HUDEP-2 (cell line): Measurements from ENCODE around the gene B4GALNT4.
"Not testable (repeated sequence)": the region's sequence is repeated elsewhere in the genome, so short reads cannot be mapped to it uniquely, and the experiment has no call there.

ENCODE experiments used
- DNase-seq, 76 experiments: peaks; one replicate each; lab custom pipeline; 2025; ENCODE audit not compliant: unreplicated experiment in 76 of 76; lab: John Stamatoyannopoulos, UW

The B4GALNT4 gene

DNA sequence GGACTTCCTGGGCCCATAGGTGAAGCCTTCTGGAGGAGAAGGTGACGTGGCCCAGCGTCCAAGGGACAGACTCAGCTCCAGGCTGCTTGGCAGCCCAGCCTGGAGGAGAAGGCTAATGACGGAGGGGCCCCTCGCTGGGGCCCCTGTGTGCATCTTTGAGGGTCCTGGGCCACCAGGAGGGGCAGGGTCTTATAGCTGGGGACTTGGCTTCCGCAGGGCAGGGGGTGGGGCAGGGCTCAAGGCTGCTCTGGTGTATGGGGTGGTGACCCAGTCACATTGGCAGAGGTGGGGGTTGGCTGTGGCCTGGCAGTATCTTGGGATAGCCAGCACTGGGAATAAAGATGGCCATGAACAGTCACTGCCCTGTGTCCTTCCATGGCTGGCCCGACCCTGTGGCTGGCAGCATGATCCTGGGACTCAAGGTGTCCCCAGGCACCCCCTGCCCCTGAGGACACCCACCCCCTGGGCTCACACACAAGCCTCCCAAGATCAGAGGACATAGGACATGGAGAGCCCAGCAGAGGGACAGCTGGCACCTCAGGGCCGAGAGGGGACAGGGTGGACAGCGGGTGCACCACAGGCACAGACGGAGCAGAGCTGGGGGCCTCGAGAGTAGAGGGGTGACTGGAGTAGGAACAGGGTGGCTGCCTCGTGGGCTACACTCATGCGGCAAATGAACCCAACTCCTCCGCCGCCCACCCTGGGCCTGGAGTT lies 35.4 kb downstream of the B4GALNT4 start:
- no peak for DNase-seq

DNA sequence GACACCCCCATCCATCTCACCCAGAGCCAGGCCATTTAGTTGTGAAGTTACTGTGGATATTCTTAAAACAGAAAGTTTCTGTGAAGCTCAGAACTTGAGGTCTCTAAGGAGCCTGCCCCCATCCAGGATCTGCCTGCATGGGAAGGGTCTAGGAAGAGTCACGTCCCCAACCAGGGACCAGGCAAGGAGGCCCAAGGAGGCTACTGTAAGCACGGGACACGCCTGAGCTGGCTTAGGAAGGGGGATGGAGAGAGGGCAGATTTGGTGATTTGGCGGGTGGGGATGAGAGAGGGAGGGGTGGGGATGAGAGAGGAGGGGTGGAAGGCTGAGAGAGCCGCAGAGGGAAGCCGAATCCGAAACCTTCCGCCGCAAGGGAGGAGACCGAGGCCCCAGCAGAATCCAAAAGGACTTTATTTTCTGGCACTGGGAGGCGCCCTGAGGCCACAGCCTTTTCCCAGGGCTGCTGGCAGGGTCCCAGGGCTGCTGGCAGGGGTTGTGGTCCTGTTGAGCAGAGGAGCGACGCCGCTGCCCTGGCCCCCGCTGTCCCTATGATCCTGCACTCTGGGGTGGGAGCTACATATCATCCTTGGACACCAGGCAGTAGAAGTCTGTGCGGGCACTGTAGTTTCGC lies 36.1 kb downstream of the B4GALNT4 start:
- no peak for DNase-seq

DNA sequence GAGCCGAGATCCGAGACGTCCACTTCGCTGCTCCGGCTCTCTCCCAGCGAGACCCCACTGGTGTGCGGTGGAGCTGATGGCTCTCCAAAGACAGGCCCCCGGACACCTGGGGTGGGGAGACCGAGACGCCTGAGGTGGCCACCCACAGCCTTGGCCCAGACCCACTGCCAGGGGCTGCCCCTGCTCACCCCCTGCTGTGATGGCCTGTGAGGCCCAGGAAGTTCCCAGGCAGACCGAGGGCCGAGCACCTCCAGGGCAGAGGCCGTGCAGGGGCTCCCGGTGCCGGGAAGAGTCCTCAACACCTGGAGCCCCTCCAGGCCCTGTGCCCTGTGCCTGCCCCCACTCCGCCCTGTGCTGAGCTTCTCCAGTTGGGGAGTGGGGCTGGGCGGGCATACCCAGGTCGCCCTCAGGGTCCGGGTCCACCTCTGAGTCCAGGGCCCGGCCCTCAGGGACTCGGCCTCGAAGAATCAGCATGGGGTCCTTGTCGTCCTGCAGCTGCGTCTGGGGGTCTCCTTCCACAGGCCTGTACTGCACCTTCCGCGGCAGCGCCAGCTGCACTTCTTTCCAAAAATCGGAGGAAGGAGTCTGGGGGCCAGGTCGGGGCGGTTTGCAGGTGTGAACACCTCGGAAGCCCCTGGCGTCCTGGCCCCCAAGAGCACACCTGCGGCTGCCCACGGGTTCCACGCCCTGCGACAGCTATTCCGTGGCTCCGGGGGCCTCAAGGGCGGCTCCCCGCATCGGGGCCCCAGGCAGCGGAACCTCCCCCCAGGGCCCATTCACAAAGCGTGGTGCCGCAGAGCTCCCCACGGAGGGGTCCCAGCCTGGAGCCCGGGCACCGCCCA lies 36.9 kb downstream of the B4GALNT4 start:
- DNase-seq = no peak

DNA sequence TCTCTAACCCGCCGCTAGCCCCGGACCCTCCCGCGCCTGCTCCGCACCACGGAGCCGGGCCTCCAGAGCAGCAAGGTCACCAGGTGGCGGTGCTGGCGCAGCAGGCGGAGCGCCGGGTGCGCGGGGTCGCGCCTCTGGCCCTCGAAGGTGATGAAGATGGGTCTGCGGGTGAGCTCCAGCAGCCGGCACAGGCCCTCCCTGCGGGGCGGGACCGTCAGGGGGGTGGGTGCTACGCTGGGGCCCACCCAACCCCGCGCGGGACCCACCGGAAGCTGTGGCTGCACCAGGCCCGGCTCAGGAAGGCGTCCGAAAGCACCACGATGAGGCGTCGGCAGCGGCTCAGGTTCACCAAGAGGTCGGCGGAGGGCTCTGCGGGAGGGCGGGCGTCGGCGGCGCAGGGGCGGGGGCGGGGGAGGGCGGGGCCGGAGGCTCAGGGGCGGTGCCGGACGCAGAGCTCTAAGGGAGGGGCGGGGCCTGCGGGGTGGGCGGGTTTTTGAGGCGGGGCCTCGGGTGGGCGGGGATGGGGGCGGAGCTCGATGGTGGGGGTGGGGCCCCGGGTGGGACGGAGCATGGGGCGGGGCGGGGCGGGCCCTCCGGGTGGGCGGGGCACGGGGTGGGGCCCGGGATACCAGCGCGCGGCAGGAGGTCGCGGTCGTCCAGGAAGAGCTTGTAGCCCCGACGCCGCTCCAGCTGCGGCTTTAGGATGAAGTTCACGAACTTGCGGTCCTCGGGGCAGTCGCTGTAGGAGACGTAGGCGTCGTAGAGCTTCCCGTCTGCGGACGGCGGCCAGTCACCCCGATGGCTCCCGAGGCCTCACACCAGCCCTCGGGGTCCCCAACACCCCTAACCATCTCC lies 37.7 kb downstream of the B4GALNT4 start:
- peak in 69 of 76 experiments; percentile 15 to 87 (median 72) for DNase-seq

DNA sequence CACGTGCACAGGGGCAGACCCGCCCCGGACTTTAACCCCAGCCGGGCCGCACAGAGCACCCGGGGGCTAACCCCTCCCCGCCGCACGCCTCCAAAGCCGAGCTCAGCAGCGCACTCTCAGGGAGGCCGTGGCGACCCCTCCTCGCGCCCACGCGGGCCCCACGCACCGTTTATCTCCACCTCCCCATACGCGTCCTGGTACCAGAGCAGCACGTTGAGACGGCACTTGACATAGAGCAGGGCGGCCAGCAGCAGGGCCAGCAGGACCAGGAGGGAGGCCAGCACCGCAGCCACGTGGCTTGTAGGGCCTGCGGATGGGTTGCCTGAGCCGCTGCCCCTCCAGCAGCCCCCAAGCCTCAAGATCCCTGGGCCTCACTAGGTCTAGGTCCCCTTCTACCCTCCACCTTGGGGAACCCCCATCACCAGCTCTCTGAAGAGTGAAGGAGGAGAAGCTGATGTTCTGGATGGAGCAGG lies 38.4 kb downstream of the B4GALNT4 start:
- DNase-seq = no peak

DNA sequence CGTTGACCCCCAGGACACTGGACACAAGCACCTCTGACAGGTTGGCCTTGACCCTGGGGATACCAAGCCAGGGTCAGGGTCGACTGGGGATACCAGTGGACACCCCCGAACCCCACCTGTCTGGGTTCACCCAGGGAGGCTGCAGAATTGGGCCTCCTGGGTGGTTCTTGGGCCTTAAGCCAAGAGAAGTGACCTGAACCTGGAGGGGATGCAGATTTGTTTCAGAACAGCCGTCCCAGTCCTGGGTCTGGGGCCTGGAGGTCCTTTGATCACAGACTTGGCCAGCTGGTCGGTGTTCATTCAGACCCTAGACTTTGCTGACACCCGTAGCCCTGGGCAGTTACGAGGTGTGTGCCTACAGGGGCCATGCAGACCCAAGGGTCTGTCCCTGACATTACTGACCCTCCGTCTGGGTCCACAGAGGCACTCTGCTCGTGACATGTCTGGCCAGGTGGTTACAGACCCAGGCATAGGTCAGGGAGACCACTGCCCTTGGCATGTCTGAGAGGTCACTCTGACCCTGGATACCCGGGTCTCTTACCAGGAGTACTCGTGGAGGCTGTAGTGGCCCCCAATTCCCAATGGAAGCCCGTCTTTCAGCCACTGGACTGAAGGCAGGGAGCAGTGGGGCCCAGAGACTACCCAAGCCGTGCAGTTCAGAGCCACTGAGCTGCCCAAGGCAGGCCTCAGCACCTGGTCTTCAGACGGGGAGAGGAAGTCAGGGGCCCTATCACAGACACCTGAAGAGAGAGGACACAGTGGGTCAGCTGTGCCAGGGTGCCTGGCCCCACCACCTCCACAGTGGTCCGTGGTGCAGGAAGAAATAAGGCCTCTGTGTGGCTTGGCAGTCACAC lies 39.1 kb downstream of the B4GALNT4 start:
- no peak for DNase-seq

DNA sequence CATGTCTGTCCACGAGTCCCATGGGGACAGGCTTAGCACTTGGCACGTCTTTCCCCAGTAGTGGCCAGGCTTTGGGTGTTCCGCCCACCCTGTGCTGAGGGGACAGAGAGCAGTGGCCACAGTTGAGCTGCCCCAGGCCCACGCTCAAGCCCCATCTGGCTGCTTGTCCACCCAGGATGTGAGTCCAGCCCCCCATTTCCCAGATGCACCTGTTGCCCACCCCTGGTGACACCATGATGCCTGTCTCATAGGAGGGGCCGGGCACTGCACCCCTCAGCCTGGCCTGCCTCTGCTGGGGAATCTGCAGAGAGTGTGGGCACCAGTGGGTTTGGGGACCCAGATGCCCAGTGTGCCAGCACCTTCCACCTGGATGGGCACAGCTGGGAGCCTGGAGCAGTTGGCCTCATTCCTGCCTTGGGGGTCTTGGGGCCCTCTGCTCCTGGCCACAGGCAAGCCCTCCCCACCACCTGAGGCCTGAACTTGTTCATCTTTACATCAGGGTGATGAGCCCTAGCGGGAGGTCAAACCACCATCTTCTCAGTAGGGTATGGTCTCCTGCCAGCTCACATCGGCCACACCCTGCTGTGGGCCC lies 39.8 kb downstream of the B4GALNT4 start:
- no peak for DNase-seq

DNA sequence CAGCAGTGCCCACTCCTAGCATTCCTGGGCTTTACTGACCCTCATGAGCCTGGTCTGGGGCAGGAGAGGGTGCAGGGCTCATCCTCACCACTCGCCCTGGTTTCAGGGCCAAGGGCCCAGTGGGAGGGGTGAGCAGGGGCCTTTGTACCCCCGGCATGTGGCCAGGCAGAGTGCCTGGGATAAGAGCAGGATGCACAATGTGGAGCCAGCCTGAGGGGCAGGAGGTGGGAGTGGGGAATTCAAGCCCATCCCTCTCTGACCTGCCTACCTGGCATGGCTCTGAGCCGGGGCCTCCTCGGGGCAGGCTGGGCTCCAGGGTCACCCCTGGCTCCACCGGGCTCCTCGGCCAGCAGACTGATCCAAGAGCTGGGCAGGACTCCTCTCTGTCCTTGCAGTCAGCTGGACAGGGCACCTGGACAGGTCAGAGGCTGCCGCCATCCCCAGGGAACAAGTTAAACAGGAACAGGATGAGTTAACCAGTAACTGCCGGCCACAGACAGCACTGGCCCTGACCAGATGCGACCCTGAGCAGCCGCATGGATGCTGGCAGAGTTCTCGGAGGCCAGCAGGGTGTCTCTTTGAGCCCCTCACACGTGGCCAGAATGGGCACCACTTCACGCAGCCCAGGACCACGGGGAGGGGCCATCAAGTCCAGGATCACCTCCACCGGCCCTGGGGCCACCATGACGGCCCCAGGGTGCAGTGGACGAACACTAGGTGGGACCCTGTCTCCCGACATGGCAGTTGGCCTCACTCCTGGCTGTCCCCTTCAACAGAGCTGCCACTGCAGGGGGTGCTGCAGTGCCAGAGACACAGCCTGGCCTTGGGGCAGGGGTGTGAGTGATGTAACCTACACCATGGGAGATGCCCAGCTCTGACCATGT lies 40.5 kb downstream of the B4GALNT4 start:
- no peak for DNase-seq

DNA sequence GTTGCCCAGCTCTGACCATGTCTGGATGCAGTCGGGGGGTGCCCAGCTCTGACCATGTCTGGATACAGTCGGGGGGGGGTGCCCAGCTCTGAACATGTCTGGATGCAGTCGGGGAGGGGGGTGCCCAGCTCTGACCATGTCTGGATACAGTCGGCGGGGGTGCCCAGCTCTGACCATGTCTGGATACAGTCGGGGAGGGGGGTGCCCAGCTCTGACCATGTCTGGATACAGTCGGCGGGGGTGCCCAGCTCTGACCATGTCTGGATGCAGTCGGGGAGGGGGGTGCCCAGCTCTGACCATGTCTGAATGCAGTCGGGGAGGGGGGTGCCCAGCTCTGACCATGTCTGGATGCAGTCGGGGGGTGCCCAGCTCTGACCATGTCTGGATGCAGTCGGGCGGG lies 41.4 kb downstream of the B4GALNT4 start:
- DNase-seq = not testable (repeated sequence)

DNA sequence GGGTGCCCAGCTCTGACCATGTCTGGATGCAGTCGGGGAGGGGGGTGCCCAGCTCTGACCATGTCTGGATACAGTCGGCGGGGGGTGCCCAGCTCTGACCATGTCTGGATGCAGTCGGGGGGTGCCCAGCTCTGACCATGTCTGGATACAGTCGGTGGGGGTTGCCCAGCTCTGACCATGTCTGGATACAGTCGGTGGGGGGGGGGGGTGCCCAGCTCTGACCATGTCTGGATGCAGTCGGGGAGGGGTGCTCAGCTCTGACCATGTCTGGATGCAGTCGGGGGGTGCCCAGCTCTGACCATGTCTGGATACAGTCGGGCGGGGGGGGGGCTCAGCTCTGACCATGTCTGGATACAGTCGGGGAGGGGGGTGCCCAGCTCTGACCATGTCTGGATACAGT lies 42.2 kb downstream of the B4GALNT4 start:
- not testable (repeated sequence) for DNase-seq

DNA sequence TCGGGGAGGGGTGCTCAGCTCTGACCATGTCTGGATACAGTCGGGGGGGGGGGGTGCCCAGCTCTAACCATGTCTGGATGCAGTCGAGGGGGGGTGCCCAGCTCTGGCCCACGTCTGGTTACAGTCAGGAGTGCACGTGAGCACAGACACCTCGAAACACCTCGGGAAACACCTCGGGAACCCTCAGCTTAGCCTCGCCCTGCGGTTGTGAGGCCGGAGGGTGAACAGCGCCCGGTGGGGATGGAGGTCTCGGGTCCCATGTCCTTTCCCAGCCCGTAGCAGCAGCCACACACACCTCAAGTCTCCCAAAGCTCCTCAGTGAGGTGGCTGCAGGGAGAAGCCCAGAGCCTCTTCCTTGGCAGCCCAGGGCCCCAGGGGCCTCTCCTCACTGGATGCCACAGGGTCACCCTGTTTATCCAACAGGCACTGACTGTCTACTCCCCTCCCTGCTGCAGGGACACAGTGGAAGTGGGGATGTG lies 43.4 kb downstream of the B4GALNT4 start:
- DNase-seq = no peak

DNA sequence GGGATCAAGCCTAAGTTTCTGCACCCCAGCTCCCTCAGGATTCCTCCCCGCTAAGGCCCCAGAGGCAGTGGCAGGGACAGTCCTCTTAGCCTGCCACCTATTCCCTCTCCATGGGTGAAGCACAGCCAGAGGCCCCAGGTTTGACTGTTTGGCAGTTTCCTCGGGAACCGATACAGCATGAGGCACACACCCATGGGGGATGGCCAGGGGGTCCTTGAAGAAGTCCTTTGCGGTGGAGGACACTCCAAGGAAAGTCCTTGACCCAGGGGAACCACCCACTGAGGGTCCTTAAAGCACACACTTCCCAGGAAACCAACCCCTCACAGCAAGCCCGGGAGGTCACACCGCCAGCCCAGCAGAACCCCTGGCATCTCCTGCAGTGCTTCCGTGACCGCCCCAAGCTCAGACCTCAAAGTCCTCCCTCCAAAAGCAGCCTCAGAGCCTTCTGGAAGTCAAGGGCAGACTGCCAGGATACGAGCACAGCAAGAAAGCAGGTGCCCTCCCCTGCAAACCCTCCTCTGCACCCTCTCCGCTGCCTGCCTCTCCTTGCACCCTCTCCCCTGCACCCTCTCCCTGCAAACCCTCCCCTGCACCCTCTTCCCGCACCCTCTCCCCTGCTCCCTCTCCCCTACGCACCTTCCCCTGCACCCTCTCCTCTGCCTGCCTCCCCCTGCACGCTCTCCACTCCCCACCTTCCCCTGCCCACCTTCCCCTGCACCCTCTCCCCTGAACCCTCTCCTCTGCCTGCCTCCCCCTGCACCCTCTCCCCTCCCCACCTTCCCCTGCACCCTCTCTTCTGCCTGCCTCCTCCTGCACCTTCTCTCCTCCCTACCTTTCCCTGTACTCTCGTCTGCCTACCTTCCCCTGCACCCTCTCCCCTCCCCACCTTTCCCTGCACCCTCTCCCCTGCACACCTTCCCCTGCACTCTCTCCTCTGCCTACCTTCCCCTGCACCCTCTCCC lies 44.1 kb downstream of the B4GALNT4 start:
- DNase-seq = peak in 4 of 76 experiments; percentile 12 to 20 (median 16)

DNA sequence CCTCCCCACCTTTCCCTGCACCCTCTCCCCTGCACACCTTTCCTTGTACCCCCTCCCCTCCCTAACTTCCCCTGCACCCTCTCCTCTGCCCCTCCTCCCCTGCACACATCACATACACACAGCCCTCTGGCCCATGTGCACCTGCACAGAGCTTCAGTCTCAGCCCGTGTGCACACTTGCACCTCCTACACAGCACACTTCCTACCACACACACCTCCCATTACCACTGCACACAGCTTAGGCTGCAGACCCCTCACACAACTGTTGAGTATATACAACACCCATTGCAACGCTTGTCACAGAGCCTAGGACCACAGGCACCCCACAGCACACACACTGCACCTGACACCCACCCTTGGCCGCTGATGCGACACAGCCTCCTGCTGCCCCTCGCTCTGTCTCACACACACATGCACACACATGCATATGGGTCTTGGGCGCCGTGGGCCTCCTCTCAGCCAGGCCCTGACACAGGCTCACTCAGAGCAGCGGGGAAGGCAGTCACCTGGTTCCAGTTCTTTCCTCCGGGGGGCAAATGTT lies 45.1 kb downstream of the B4GALNT4 start:
- no peak for DNase-seq

DNA sequence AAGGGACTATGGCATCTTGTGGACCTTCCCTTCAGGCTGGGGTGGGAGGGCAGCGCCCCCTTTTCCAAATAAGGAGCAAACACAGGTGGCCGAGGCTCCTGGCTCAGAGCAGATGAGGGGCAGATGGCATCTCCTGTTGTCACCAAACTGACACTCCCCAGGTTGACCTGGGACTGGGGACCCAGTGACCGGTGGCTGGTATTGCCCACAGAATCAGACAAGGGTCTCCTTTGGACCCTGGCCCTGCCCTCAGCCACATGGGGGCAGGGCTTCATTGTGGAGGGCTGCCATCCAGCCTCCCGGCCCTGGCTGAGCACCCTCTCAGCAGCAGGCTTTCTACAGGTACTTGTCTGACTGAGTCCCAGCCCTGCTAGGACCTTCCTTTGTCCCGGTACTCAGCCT lies 46.3 kb downstream of the B4GALNT4 start:
- no peak for DNase-seq

DNA sequence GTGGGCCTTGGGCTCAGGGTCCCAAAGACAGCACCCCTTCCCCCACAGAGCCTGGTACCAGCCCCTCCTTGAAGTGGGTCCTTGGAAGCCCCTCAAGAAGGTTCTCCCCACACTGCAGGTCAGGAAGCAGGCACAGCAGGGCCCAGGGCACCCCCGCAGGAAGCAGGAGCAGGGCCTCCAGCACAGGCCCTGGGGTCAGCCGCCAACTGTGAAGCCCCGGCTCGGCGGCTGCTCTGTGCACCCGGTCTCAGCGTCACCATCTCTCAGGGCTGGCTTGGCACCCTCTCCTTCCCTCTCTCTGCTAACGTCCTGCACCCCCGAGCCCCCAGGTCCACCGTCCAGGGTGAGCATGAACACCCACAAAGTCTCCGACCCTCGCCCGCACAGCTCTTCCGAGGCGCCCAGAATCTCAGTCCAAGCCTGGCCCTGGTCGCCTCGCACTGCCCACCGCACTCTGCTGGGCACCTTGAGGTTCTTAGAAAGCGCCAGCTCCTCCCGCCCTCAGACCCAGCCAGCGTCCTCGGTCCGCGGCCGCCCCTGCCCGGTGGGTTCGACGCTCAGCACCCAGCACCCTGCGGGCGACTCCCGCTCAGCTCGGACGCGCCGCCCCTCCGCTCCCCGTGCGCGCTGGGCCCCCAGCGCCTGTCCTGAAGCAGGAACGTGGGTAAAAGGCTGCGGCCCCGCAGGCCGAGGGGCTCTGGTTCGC lies 46.9 kb downstream of the B4GALNT4 start:
- no peak for DNase-seq
